ENCODE data around the gene ASXL2.

DNA sequence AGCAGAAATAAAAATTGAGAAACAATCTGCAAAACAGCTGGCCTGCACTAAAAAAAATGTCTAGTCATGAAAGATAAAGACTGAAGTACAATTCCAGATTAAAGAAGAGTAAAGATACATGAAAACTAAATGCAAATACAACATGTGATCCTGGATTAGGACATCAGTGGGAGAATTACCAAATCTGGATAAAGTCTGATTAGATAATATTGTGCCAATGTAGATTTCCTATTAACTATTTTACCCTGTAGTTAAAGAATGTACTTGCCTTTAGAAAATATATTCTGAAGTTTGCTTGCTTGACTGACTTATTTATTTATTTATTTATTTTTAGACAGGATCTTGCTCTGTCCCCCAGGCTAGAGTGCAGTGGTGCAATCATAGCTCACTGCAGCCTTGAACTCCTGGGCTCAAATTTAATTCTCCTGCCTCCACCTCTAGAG lies 58.7 kb downstream of the ASXL2 start:
- TF ChIP-seq, protein P1, sequence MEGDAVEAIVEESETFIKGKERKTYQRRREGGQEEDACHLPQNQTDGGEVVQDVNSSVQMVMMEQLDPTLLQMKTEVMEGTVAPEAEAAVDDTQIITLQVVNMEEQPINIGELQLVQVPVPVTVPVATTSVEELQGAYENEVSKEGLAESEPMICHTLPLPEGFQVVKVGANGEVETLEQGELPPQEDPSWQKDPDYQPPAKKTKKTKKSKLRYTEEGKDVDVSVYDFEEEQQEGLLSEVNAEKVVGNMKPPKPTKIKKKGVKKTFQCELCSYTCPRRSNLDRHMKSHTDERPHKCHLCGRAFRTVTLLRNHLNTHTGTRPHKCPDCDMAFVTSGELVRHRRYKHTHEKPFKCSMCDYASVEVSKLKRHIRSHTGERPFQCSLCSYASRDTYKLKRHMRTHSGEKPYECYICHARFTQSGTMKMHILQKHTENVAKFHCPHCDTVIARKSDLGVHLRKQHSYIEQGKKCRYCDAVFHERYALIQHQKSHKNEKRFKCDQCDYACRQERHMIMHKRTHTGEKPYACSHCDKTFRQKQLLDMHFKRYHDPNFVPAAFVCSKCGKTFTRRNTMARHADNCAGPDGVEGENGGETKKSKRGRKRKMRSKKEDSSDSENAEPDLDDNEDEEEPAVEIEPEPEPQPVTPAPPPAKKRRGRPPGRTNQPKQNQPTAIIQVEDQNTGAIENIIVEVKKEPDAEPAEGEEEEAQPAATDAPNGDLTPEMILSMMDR (conservative IDR thresholded peaks at IDR 0.05; ENCODE audit: low read length): no peak
- TF ChIP-seq EZH2phosphoT487 (IDR thresholded peaks at IDR 0.05; ENCODE audit: borderline replicate concordance): no peak
